GM21619 (cell line): ENCODE data around the gene TBC1D14.

Experiments
- ATAC-seq: cut with Tn5 transposase; IDR thresholded peaks from one replicate; pipeline ENCODE4 v1.9.1; 2021; ENCODE audit not compliant: unreplicated experiment

The TBC1D14 gene

GRCh38 chr4:6991771-6992557, 82.3 kb downstream of the TBC1D14 start:
- ATAC-seq = no peak

DNA sequence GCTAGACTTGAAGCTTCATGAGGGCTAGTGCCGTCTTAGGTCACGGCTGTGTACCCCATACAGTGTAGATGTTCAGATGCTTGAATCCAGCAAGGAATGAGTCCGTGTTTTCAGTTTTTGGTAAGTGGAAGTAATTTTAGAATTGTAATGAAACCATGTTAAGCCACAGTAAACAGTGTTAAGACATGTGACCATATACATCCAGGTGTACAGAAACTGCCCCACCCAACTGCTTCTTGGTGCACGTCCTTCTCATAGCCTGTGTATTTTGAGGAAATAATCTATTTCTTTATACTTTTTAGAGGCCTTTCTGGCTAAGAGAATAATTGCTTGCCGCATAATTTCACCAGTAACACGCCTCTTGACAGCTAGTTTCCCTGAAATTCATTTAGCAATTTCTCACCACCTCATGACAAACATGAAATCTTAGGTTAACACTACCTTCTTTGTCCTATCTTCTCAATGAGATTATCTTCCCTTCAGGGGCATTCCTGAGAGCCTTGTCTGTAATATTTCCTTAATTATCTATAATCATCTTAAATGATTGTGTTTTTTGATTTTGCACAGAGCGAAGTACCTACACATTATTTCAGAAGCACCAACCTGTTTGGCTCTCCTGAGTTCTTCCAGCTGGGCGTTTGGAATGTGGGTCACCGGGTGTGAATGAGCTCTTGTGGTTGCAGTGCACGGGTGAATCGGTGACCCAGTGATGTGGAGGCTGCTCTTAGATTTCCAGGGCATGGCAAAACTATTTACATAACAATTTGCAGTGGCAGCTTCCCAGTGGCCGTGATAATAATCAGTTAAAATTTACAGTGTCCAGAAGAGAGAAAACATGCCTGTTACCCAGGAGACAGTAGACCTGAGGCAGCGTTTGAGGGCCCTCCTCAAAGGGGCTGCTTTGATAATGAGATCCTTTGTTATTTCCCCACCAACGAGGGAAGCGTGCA, 83.4 kb downstream of the TBC1D14 start:
- ATAC-seq = no peak

DNA sequence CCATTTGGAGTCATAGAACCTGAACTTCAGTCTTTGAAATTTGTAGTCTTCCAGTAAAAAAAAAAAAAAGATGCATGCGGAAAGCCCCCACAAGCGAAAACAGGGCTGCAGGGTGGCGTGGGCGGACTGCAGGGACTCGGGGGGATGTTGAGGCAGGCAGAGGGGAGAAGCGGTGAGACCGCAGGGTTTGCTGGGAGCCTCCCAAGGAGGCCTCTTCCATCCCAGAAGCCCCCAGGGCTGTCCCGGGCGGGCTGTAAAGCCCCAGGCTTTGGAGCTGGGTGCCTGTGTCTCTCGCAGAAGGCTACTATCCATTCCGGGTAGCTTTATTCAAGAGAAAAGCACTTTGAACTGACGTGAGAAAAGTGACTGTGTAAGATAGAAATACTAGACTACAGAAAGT, 86.9 kb downstream of the TBC1D14 start:
- ATAC-seq = no peak

- no peak for ATAC-seq
These were observed 89.8 kb downstream of the TBC1D14 start for GRCh38 chr4:6999172-7000086.

DNA sequence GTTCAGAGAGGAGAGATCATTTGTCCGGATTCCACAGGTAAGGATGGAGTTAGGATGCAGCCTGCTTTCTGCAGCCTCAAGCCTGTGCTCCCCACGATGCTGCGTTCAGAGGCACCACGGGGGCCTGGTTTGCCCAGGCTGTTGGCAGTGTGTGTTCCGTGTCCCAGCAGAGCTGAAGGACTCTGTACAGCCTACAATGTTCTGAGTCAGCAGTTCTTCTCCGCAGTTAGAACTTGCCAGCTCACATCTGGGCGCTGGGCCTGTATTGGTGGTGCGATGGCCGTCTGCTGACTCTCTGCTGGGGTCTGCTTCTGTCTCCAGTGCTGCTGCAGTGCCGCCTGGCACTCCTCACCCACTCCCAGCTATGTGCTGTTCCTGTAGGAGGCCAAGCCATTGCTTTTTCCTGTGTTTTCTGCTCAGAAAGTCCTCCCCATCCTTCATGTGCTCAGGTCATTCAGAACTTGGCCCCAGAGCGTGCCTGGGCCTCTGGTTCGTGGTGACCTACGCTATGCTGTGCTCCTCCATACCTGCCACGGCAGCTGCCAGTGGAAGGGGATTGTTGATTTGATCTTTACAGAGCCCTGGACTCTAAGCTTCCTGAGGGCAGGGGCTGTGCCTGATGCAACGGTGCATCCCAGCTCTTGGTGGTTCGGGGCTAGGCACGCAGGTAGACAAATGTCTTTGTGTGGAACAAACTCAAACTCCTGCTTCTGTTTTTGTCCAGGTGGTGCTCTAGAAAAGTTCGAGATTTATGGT, 91.0 kb downstream of the TBC1D14 start:
- ATAC-seq = no peak

- ATAC-seq = no peak
These were observed 91.6 kb downstream of the TBC1D14 start for GRCh38 chr4:7001271-7001670.

DNA sequence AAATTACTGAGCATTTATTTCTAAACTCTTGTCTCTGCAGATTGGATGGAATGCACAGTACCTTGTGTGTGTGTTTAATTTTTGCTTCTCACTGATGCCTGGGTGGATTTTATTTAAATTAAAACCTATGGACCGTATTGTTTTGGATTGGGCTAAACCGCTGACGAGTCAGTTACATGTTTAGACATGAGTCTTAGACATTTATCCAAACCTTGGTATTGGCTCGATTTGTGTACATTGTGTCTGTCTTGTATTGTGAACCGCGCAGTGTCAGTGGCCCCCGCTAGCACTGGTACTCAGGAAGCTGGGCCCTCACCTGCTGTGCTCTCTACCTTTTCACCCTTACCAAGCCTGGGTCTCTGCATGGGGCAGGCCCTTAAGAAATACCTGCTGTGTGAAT, 92.7 kb downstream of the TBC1D14 start:
- ATAC-seq = no peak

GRCh38 chr4:7003176-7003878, 93.7 kb downstream of the TBC1D14 start:
- no peak for ATAC-seq

- ATAC-seq = no peak
These were observed 94.2 kb downstream of the TBC1D14 start for GRCh38 chr4:7003879-7004240.

- ATAC-seq = no peak
These were observed 94.7 kb downstream of the TBC1D14 start for GRCh38 chr4:7004331-7004730.

DNA sequence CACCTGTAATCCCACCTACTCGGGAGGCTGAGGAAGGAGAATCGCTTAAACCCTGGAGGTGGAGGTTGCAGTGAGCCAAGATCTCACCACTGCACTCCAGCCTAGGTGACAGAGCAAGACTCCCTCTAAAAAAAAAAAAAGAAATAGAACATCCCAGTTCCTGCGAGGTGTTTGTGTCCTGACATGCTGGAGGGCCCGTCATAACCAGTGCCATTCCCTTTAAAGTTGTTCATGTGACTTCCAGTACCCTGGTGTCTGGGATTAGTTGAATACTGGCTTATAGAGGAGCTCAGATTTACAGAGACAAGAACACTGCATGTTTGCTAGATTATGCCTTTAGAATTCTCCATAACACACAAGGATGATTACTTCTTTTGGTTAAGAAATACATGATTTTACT, 95.9 kb downstream of the TBC1D14 start:
- ATAC-seq = no peak

GRCh38 chr4:7006411-7006810, 96.8 kb downstream of the TBC1D14 start:
- ATAC-seq = no peak

DNA sequence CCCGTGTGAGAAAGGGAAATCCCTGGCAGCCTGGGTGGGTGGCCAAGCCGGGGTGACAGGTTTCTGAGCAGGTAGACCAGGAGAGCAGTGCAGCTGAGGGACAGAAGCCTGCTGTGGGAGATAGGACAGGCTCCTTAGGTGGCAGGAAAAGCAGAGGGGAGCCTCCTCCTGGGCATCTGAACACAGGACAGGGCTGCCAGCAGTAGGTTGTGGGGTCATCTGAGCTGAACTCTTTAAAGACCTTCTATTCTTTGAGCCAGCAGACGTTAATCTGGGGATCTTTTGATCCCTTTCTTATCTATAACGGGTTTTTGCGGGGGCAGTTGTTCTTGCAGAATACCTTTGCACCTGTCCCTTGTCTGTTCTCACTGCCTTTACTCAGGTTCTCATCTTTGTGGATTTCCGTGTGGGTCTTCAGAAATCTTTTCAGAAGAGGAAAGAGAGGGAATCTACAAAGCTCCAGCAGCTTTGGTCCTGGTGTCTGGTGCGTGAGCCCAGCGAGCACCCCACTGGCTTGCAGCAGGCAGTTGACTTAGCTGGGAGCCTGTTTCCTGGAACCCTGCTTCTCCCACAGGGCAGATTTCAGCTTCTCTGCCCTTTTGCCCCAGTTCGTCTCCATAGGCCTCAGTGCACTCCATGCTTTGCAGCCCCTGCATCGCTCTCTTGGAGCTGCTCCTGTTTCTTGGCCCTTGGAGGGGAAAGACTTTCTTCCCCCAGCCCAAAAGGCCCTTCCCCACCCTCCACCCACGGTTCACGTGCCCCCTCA, 97.7 kb downstream of the TBC1D14 start:
- ATAC-seq = no peak

GRCh38 chr4:7007944-7008343, 98.3 kb downstream of the TBC1D14 start:
- no peak for ATAC-seq

DNA sequence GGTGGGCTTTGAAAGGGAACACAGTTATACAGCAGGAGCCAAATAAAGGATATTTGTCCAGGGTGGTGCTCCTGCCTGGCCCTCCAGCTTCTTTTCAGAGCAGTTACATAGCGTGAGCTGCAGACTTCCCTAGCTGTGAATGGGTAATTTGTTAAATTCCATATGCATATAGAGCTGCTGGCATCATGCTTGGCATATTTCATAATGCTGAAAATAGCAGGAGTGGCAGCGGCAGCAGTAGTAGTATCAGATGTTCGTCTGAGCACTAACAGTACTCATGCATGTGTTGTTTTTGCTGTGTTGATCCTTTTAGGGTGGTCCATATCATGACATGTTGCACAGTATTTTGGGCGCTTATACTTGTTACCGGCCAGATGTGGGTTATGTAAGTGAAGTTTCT, 99.9 kb downstream of the TBC1D14 start:
- no peak for ATAC-seq

GRCh38 chr4:7013175-7013574, 103.5 kb downstream of the TBC1D14 start:
- ATAC-seq = no peak

- no peak for ATAC-seq
These were observed 105.2 kb downstream of the TBC1D14 start for GRCh38 chr4:7014815-7015214.

GRCh38 chr4:7015383-7016035, 105.9 kb downstream of the TBC1D14 start:
- ATAC-seq = no peak

GRCh38 chr4:7016086-7016485, 106.5 kb downstream of the TBC1D14 start:
- ATAC-seq = no peak
